Omental fat pad (tissue), 4 donors: ENCODE data around the gene CHST13. TPM values are rescaled to one million over a fixed set of nuclear protein-coding genes. Genes with fewer than 3 reads are reported as not detected.
"Not testable (repeated sequence)": the region's sequence is repeated elsewhere in the genome, so short reads cannot be mapped to it uniquely, and the experiment has no call there.

ENCODE experiments used
- ATAC-seq: fragments of 150-250 bp; one replicate; pipeline ENCODE4 v1.9.1; 2016; ENCODE audit warnings: mild to moderate bottlenecking, moderate library complexity; ENCODE audit not compliant: low FRiP score
- DNase-seq: peaks from one replicate; pipeline ENCODE4 v3.0.0-alpha.2; 2019; ENCODE audit warnings: low spot score
- small RNA-seq: library from RNA; depleted of rRNA; stranded (forward); fragments of <200 nt; gene quantifications from one replicate; pipeline ENCODE3, GENCODE V24; 2016
- total RNA-seq, 4 donors: library from RNA; depleted of rRNA; stranded (reverse); fragments of >200 nt; gene quantifications; one replicate each; pipeline ENCODE4 v1.1.0, GENCODE V29; 2016
- TF ChIP-seq, protein P1 (sequence below), 3 donors: fragments of 450-650 bp; IDR thresholded peaks; one replicate each; pipeline ENCODE4 v1.5.1; 2016 to 2017; ENCODE audit warnings: antibody characterized with exemption in 3 of 3, mild to moderate bottlenecking in 3 of 3, moderate library complexity in 2 of 3

Gene CHST13
- total RNA-seq, 4 donors from 2014 or later, result 0.46 to 2.3 (median 1.7) TPM; not detected in 1

DNA sequence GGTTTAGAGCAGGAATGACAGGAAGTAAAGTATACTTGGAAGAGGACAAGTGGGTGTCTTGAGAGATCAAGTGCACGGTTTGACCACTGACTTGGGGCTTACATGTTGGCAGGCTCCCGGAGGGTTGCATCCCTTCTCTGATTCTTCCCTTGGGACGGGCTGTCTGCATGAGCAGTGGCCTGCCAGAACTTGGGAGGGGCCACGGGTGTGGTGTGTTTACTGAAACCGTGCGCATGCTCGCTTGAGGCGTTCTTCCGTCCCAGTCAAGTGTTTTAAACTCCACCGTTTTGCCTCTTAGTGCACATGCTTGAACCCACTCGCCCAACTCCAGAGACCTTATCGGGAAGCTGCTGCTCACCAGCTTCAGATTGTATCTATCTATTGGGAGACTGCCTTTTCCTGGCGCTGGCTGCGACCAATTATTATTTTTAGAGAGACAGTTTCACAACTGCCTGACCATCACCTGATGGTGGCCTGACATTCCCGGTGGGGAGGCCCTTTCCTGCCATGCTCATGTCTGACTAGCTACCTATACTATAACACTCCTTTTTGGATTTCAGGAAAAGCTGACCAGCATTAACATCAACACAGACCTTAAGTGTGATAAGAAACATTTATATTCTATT is 49.6 kb downstream of the CHST13 start:
- ATAC-seq (no peak), DNase-seq (no peak)
- TF ChIP-seq, protein P1, sequence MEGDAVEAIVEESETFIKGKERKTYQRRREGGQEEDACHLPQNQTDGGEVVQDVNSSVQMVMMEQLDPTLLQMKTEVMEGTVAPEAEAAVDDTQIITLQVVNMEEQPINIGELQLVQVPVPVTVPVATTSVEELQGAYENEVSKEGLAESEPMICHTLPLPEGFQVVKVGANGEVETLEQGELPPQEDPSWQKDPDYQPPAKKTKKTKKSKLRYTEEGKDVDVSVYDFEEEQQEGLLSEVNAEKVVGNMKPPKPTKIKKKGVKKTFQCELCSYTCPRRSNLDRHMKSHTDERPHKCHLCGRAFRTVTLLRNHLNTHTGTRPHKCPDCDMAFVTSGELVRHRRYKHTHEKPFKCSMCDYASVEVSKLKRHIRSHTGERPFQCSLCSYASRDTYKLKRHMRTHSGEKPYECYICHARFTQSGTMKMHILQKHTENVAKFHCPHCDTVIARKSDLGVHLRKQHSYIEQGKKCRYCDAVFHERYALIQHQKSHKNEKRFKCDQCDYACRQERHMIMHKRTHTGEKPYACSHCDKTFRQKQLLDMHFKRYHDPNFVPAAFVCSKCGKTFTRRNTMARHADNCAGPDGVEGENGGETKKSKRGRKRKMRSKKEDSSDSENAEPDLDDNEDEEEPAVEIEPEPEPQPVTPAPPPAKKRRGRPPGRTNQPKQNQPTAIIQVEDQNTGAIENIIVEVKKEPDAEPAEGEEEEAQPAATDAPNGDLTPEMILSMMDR (IDR thresholded peaks at IDR 0.05), result no peak

DNA sequence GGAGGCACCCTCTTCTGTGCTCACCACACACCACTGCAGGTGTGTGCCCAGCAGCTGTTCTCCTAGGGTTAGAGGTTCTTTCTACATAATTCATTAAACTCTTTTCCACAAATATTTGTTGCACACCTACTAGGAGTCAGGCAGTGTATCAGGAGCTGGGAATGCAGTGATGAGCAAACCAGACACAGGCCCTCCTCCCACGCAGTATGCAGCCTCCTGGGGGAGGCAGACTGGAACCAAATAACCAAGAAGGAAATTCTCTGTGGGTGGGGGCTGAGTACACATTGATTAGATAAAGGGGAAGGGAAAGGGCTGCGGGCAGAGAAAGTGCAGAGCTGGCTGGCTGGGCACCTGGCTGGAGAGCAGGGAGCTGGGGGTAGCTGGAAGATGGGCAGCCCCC is 53.3 kb downstream of the CHST13 start:
- ATAC-seq, result no peak

DNA sequence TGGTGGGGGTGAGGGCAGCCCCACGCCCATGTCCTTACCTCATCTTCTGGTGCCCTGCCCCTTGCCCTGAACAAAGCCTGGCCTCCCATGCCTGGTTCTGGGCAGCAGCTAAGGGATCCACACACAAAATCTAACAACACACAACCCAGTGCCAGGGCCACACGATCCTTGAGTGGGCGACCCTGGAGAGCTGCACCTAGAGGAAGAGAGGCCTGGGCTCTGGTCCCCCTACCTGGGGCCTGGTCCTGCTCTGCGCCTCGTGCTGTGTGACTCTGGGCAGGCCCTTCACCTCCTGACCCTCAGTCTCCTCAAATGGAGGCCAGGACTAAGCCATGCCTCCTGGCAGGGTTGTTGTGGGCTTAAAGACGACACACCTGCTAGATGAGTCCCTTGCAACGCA is 54.7 kb downstream of the CHST13 start:
- no peak for ATAC-seq
- TF ChIP-seq, protein P1 (IDR thresholded peaks at IDR 0.05), result no peak
- DNase-seq, result no peak

More for the DNA sequence above, 53.3 kb downstream of the CHST13 start:
- no peak for DNase-seq
- TF ChIP-seq, protein P1 (IDR thresholded peaks at IDR 0.05), result no peak

DNA sequence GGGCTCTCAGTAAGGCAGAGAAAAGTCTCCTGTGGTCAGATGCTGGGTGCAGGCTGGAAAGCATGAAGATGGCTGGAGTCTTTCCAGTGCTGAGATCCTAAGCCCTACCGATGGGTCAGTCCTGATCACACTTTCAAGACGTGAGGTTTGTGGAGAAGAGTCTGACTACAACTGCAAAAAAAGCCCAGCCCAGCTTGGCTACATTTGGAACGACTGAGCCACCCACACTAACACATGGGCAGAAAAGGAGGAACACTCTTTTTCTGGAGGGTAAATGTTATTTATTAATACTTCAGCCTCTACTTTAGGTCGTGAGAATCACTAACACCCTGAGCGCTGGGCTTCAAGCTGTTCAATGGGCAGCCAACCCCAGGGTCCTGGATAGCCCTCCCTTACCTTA is 56.8 kb downstream of the CHST13 start:
- DNase-seq (no peak), ATAC-seq (no peak)
- TF ChIP-seq, protein P1 (IDR thresholded peaks at IDR 0.05), result no peak

DNA sequence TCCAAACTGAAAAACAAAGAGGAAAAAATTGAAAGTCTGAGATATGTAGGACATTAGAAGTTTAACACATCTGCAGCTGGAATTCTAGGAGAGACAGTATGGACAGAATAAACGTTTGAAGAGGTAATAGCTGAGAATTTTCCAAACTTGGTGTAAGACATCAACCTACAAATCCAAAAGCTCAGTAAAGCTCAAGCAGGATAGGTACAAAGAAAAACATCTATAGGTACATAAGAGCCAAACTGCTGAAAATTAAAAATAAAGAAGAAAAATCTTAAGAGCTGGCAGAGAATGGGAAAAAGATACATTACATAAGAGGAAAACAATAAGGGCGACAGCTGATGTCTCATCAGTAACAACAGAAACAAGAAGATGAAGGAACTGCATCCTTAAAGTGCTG is 57.6 kb downstream of the CHST13 start:
- ATAC-seq (no peak), DNase-seq (no peak)
- TF ChIP-seq, protein P1 (IDR thresholded peaks at IDR 0.05), result no peak

DNA sequence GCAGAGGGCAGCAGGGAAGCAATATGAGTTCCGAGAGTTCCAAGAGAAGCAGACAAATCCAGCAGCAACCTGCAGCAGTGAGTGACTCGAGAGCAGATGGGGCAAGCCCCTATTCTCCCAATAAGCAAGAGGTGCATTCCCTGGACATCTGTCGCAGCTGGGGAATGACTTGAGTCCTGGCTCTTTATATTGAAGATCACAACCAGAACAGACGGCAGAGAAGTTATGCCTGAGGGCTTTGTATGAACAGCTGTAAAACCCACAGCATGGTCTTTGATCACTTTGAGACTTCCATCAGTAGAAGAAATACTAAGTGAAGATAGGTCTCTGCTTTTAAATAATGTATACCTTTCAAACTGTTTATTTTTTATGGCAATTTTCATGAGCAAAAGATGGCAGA is 58.4 kb downstream of the CHST13 start:
- TF ChIP-seq, protein P1 (IDR thresholded peaks at IDR 0.05), result no peak
- ATAC-seq (no peak), DNase-seq (no peak)

DNA sequence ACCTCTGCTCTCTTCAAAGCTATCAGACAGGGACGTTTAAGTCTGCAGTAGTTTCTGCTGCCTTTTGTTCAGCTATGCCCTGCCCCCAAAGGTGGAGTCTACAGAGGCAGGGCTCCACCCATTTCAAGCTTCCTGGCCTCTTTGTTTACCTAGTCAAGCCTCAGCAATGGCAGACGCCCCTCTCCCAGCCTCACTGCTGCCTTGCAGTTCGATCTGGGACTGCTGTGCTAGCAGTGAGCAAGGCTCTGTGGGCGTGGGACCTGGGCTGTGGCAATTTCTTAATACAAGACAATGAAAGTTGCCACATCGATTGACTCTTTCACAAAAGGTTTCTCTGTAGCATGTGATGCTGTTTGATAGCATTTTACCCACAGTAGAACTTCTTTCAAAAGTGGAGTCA is 67.6 kb downstream of the CHST13 start:
- DNase-seq, ATAC-seq: not testable (repeated sequence)

Small RNA genes lying within 50 kb of the gene (small RNA-seq; reads per million reads assigned to genes)
- gene RNA5SP138, result 0.52 reads per million

Other genes with a start within 250 kb of the CHST13 start
- gene KLF15, start 166.7 kb upstream of the CHST13 start, total RNA-seq, result 10 to 100 TPM; 22.3 to 73.1 (median 59.9) TPM
- not detected for gene CFAP100, start 129.2 kb upstream of the CHST13 start, total RNA-seq
- 10 to 100 TPM; 22.7 to 47.0 (median 27.9) TPM for gene ZXDC, start 48.3 kb upstream of the CHST13 start, total RNA-seq
- not detected for gene UROC1, start 6.4 kb upstream of the CHST13 start, total RNA-seq
- gene C3orf22, start 34.8 kb downstream of the CHST13 start, total RNA-seq, result not detected
- gene TXNRD3, start 131.0 kb downstream of the CHST13 start, total RNA-seq, result 10 to 100 TPM in 1 of 4 donors, 1 to 10 TPM in 3; 6.4 to 12.5 (median 8.3) TPM
- gene CHCHD6, start 180.1 kb downstream of the CHST13 start, total RNA-seq, result 10 to 100 TPM in 2 of 4 donors, 1 to 10 TPM in 2; 7.5 to 19.7 (median 11.5) TPM